B cell (primary cell): ENCODE results near the gene CACNA1D.

Experiments
- CTCF ChIP-seq: fragments of 200-600 bp; IDR thresholded peaks from one replicate; pipeline ENCODE4 v1.8.0; 2022; ENCODE audit warnings: antibody characterized with exemption, mild to moderate bottlenecking
- EZH2 ChIP-seq: IDR thresholded peaks from 2 replicates; pipeline ENCODE4 v1.6.1; 2012; ENCODE audit warnings: borderline replicate concordance, low read depth, mild to moderate bottlenecking, moderate library complexity, low read length; ENCODE audit not compliant: insufficient read depth, poor library complexity, severe bottlenecking

DNA sequence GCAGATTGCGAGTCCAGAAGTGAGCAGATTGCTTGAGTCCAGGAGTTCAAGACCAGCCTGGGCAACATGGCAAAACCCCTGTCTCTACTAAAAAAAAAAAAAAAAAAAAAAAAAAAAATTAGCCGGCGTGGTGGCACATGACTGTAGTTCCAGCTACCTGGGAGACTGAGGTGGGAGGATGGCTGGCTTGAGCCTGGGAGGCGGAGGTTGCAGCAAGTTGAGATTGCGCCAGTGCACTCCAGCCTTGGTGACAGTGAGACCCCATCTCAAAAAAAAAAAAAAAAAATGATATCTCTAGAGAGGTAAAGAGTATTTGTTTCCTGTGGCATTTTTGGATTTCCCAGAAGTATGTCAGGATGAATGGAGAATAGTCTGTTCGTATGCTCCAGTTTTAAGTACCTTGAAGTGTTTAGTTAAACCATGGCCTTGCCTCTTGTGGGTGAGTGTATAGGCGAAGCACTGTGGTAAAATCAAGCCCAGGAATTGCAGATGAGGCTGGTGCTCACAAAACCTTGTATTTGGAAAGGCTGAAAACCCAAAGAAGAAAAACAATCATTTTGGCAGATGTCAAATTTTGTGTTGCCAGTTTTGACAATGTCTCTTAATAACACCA is 5.9 kb downstream of the CACNA1D start:
- TF ChIP-seq CTCF (no peak), EZH2 (no peak)
